ENCODE results near the gene TIE1. TPM values are rescaled to one million over a fixed set of nuclear protein-coding genes. Genes with fewer than 3 reads are reported as not detected.

TIE1 gene
- total RNA-seq, 1 experiment from 2014 or later, result 1.2 TPM

- no peak overlapping the region for H3K18ac ChIP-seq (ENCODE audit: insufficient read length, low read depth, low read length)
- H3K27me3 Mint-ChIP-seq (ENCODE audit: low read depth), result peaks cover 24% of the 10 kb centered on the region
- TF ChIP-seq CTCF (conservative IDR thresholded peaks at IDR 0.05), result no peak
Observed at GRCh38 chr1:43255438-43256210, 45.2 kb upstream of the TIE1 start.

More at GRCh38 chr1:43255438-43256210, 45.2 kb upstream of the TIE1 start:
- H3T11ph ChIP-seq (ENCODE audit: low read length), result no peak overlapping the region
- H3K56ac ChIP-seq (ENCODE audit: insufficient read length, low read depth, low read length), result no peak overlapping the region
- peaks cover 6 to 15% (median 14%) of the 10 kb centered on the region in 3 experiments; a peak in 6 of 7 replicates for H3K36me3 Mint-ChIP-seq (ENCODE audit: insufficient read depth in 1 of 3, low read depth in 3 of 3)
- H3K4me1 ChIP-seq (ENCODE audit: insufficient read depth, low read length), result no peaks in the 10 kb centered on the region
- no peaks in the 10 kb centered on the region for H4K20me1 ChIP-seq (ENCODE audit: control insufficient read depth, insufficient read depth, insufficient read length)
- peaks cover 42 to 48% of the 10 kb centered on the region in 2 experiments for H3K9me3 Mint-ChIP-seq
- H2BK5ac ChIP-seq (ENCODE audit: insufficient read length, low read length), result no peak overlapping the region
- H2BK120ac ChIP-seq (ENCODE audit: low read depth, low read length, poor library complexity, severe bottlenecking), result no peak overlapping the region
- H2AFZ ChIP-seq (ENCODE audit: low read length), result no peak overlapping the region
- H4K8ac ChIP-seq (replicated peaks; ENCODE audit: insufficient read length, low read depth, low read length), result no peak overlapping the region
- H3K23me2 ChIP-seq (ENCODE audit: insufficient read length, low read depth, low read length, poor library complexity, severe bottlenecking), result no peaks in the 10 kb centered on the region
- H3K4me1 Mint-ChIP-seq, result no peaks in the 10 kb centered on the region
- H3K4me3 Mint-ChIP-seq, result no peak overlapping the region
- H3K4ac ChIP-seq (ENCODE audit: low read depth, low read length), result no peak overlapping the region
- no peaks in the 10 kb centered on the region; the same call in 1 of the 2 replicates for H3K79me2 ChIP-seq (ENCODE audit: insufficient read depth, low read length)
- H3K23ac ChIP-seq (ENCODE audit: insufficient read length, low read depth, low read length), result no peak overlapping the region
- no peak overlapping the region for H4K91ac ChIP-seq (ENCODE audit: insufficient read length, low read depth, low read length)
- no peaks in the 10 kb centered on the region for H3K27me3 ChIP-seq (ENCODE audit: insufficient read depth, low read length)
- WGBS (ENCODE audit: extremely low coverage, insufficient read length, low lambda C conversion rate), result no CpG with 5 or more reads among the region's 10 CpGs
- H3K27ac Mint-ChIP-seq, result no peak overlapping the region
- H3K9me3 ChIP-seq (ENCODE audit: control insufficient read depth, low read depth, low read length), result peaks cover 28% of the 10 kb centered on the region
- no peak overlapping the region for H2BK15ac ChIP-seq (ENCODE audit: low read depth, low read length)
- no peak overlapping the region for H3K4me2 ChIP-seq (ENCODE audit: insufficient read depth, insufficient read length, low read length)
- no peak for DNase-seq
- H2BK12ac ChIP-seq (ENCODE audit: insufficient read length, low read depth, low read length), result no peak overlapping the region
- no peak overlapping the region for H2AK5ac ChIP-seq (ENCODE audit: insufficient read length, low read length)
- H3K79me1 ChIP-seq (ENCODE audit: insufficient read depth, low read depth, low read length, poor library complexity, severe bottlenecking), result no peaks in the 10 kb centered on the region
- H3K9ac ChIP-seq (ENCODE audit: extremely low read depth, insufficient read length, low read length), result no peak overlapping the region
- no peak overlapping the region for H3K14ac ChIP-seq (ENCODE audit: insufficient read depth, low read length)
- H4K5ac ChIP-seq (ENCODE audit: insufficient read length, low read depth, low read length), result no peak overlapping the region
- no peak overlapping the region for H2BK20ac ChIP-seq (ENCODE audit: low read depth, low read length, poor library complexity, severe bottlenecking)
- H3K27ac ChIP-seq (ENCODE audit: insufficient read length, low read depth, low read length), result no peak overlapping the region
